ENCODE data around the gene PAK4.

PAK4 gene

GRCh38 chr19:39154100-39154628 lies 28.6 kb downstream of the PAK4 start:
- in situ Hi-C loops (cut with HindIII; ENCODE audit: low sequenced_read_pairs) = no loop called here
- H3K4me3 ChIP-seq (ENCODE audit: low read depth, low read length) = no peak overlapping the region
- no peak for TF ChIP-seq CTCF (IDR thresholded peaks at IDR 0.05; ENCODE audit: low read depth, low read length)
- no peak for DNase-seq (ENCODE audit: low read depth, low spot score)

GRCh38 chr19:39154629-39155100 lies 29.1 kb downstream of the PAK4 start:
- no peak overlapping the region for H3K4me3 ChIP-seq (ENCODE audit: low read depth, low read length)
- in situ Hi-C loops (cut with HindIII; ENCODE audit: low sequenced_read_pairs) = no loop called here
- TF ChIP-seq CTCF (IDR thresholded peaks at IDR 0.05; ENCODE audit: low read depth, low read length) = no peak
- no peak for DNase-seq (ENCODE audit: low read depth, low spot score)

- no peak for TF ChIP-seq CTCF (IDR thresholded peaks at IDR 0.05; ENCODE audit: low read depth, low read length)
- DNase-seq (ENCODE audit: low read depth, low spot score) = no peak
- in situ Hi-C loops (cut with HindIII; ENCODE audit: low sequenced_read_pairs) = no loop called here
- no peak overlapping the region for H3K4me3 ChIP-seq (ENCODE audit: low read depth, low read length)
These were observed 29.6 kb downstream of the PAK4 start for GRCh38 chr19:39155114-39155700.

- no peak for TF ChIP-seq CTCF (IDR thresholded peaks at IDR 0.05; ENCODE audit: low read depth, low read length)
- in situ Hi-C loops (cut with HindIII; ENCODE audit: low sequenced_read_pairs) = no loop called here
These were observed 30.2 kb downstream of the PAK4 start for GRCh38 chr19:39155741-39156140.

GRCh38 chr19:39156326-39157230 lies 31.0 kb downstream of the PAK4 start:
- no peak for TF ChIP-seq CTCF (IDR thresholded peaks at IDR 0.05; ENCODE audit: low read depth, low read length)
- peak overlapping the region; percentile 17 for H3K4me3 ChIP-seq (ENCODE audit: low read depth, low read length)
- in situ Hi-C loops (cut with HindIII; ENCODE audit: low sequenced_read_pairs) = no loop called here
- peak; percentile 18 for DNase-seq (ENCODE audit: low read depth, low spot score)

More at GRCh38 chr19:39155741-39156140, 30.2 kb downstream of the PAK4 start:
- H3K4me3 ChIP-seq (ENCODE audit: low read depth, low read length) = no peak overlapping the region
- DNase-seq (ENCODE audit: low read depth, low spot score) = no peak

GRCh38 chr19:39157275-39157996 lies 31.9 kb downstream of the PAK4 start:
- in situ Hi-C loops (cut with HindIII; ENCODE audit: low sequenced_read_pairs) = no loop called here
- DNase-seq (ENCODE audit: low read depth, low spot score) = no peak
- no peak for TF ChIP-seq CTCF (IDR thresholded peaks at IDR 0.05; ENCODE audit: low read depth, low read length)
- H3K4me3 ChIP-seq (ENCODE audit: low read depth, low read length) = no peak overlapping the region

Data from astrocyte of the spinal cord (primary cell).